ENCODE results near the gene MRPS18A. TPM values are rescaled to one million over a fixed set of nuclear protein-coding genes. Genes with fewer than 3 reads are reported as not detected.

Gene MRPS18A
- total RNA-seq, 1 donor, result 60.9 TPM

GRCh38 chr6:43699564-43700186 is 12.1 kb upstream of the MRPS18A start:
- no peak for DNase-seq (ENCODE audit: low read depth in 2 of 3, low spot score in 2 of 3)

GRCh38 chr6:43698584-43699349 is 11.2 kb upstream of the MRPS18A start:
- no peak for DNase-seq (ENCODE audit: low read depth in 2 of 3, low spot score in 2 of 3)

DNA sequence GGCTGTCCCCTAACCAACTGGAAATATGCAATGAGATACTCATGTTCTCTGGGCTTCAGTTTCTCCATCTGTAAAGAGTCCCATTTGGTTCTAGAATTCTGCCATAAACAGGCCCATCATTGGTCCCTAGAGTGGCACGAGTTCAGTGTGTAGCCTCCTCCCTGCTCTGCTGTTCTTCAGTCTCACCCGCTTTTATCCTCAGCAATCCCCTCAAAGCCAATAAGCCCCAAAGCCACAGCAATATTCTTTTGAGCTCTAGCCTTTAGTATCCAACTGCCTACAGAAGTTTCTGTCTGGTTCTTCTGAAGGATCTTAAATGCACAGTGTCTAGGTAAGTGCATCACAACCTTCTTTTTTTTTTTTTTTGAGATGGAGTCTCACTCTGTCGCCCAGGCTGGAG is 9.8 kb upstream of the MRPS18A start:
- no peak for DNase-seq (ENCODE audit: low read depth in 2 of 3, low spot score in 2 of 3)

GRCh38 chr6:43695967-43696291 is 8.3 kb upstream of the MRPS18A start:
- DNase-seq (ENCODE audit: low read depth in 2 of 3, low spot score in 2 of 3), result no peak

DNA sequence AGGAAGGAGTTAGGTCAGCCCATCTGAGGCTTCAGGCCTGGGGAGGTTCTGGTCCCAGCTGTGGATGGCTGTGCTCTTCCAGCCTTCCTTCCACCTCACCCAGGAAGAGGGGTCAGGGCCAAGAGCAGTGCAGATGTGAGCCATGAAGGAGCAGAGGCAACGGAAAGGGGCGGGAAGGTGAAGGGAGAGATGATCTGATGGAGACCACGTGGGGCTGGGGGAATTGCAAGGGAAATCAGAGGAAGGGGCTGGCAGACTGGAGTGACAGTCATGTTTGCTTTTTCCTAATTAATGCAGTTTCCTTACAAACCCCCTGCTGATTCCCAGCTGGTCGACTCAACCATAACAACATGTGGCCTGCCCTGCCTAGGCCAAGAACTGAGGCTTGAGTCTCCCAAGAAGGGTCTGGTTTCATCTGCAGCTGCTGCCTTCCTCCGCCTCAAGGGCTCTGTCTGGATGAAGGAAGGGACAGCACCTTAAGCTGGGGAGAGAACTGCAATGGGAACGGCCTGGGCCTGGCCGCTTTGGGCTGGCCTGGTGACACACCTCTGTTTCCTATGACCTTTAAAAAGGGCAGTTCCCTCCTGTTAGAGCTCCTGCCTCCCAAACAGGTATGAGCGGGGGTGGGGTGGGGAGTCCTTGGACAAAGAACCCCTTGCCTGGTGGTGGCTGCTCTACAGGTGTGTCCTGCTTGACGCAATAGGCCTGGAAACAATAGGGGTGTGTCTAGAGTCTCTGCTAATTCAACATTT is 7.8 kb upstream of the MRPS18A start:
- no peak for DNase-seq (ENCODE audit: low read depth in 2 of 3, low spot score in 2 of 3)

GRCh38 chr6:43689421-43689820 is 1.8 kb upstream of the MRPS18A start:
- no peak for DNase-seq (ENCODE audit: low read depth in 2 of 3, low spot score in 2 of 3)

GRCh38 chr6:43687079-43687436 is 533 bp downstream of the MRPS18A start:
- no peak for DNase-seq (ENCODE audit: low read depth in 2 of 3, low spot score in 2 of 3)

- DNase-seq (ENCODE audit: low read depth in 2 of 3, low spot score in 2 of 3), result no peak
Observed at GRCh38 chr6:43683708-43684455, 3.7 kb downstream of the MRPS18A start.

DNA sequence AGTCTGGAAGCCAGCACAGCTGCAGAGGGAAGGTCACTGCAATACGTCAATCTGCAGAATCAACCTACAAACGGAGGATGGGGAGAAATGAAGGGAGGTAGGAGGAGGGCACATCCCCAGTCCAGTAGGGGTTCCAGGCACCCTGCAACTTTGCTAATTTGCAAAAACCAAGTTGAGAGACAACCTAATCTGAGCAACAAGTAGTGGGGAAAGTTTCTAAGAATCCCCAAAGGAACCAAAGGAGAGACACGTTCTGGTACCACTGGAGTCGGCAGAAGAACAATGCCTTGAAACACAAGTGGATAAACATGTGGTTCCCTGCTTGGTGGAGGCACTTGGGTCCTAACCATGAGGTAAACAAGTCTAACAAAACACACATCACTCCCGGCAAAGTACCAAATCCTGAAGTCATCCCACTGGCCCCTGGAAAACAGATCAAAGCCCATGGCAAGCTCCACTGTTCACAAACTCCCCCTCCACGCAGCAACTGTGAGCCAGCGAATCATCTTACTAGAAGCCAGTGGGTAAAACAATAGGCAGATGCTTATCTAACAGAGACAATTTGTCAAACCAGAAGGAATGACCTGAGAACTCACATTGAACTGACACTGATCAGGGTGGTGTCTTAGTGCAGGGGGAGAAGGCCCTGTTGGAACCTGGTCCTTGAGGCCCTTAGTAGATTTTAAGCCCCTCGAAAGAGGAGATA is 4.7 kb downstream of the MRPS18A start:
- no peak for DNase-seq (ENCODE audit: low read depth in 2 of 3, low spot score in 2 of 3)

- no peak for DNase-seq (ENCODE audit: low read depth in 2 of 3, low spot score in 2 of 3)
Observed at GRCh38 chr6:43681303-43681702, 6.3 kb downstream of the MRPS18A start.

DNA sequence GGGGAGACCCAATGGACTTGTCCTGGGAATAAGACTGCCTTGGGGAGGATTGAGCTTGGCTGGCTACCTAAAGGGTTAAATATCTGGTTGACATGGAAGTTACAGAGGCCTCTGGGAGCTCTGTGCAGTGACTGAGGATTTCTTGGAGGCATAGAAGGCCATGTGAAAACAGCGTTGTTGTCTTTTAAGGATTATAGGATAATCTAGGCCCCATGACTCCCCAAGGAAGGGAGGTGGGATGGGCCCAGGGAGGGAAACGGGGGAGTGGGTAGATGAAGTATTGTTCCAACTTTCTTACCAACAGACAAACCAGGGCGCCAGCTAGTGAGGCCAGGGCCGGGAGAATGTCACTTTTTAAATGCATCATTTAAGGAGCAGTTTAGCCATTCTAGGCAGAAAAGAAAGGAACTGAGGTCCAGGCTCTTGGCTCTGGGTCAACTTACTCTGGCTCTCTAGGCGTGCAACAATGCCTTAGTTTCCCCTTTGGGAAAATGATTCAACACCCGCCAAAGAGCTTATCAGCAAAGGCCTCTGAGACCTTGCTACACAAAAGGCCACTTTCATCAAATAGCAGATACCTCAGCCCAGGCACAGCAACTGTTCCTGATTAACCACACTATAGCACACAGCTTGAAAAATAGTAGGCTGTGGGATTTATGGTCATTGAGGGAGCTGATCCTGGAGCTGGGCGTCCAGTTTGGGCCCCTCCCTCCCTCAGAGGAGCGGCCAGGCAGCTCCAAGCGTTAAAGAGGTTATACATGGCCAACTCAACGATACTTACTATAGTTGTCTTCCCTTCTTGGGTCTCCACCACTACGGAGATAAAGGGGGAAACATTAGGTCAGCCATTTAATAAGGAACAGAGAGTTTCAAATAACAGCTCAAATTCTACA is 7.0 kb downstream of the MRPS18A start:
- no peak for DNase-seq (ENCODE audit: low read depth in 2 of 3, low spot score in 2 of 3)

DNA sequence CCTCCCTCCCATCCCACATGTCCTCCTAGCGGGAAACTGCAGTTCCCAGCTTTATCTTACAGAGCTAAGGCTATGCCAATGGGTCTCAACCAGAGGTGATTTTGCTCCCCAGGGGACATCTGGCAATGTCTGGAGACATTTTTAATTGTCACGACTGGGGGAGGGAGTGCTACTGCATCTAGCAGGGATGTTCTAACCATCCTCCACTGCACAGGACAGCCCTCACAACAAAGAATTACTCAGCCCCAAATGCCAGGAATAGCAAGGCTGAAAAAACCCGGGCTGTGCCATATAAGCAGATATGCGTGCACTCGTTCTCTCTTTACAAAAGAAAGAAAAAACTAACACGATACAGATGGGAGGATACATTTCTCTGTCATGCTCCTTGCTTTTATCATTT is 8.5 kb downstream of the MRPS18A start:
- DNase-seq (ENCODE audit: low read depth in 2 of 3, low spot score in 2 of 3), result no peak

DNA sequence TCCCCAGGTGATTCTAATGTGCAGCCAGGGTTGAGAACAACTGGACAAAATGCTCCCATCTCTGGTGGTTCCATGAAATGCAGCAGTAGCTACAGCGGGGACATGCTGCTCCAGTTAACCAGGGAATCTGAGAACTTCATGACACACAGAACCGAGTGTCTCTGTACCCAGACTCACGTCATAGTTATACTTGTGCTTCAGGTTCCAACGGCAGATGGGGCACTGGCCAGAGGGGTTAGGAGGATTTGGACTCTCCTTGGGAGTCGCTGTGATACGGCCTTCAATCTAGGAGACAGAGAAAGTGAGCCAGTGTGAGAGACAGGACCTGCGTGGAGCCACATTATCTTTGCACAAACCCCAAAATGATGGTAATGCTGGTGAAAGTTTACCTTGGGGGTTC is 9.2 kb downstream of the MRPS18A start:
- no peak for DNase-seq (ENCODE audit: low read depth in 2 of 3, low spot score in 2 of 3)

DNA sequence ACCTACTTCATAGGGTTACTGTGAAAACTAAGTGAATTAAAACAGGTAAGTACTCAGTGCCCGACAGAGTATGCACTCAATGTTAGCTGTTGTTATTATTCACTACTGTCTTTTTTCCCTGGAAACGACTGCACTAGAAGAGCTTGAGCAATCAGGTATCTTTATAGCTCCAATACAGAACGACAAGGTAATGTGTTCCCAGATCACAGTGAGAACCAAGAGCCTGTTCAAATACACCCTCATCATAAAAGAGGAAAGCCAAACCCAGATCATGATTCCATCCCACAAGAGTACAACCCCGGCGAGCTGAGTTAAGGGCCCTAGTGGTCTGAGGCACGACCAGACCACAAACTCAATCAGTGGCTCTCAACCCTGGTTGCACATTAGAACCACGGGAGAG is 9.8 kb downstream of the MRPS18A start:
- no peak for DNase-seq (ENCODE audit: low read depth in 2 of 3, low spot score in 2 of 3)

GRCh38 chr6:43676962-43677606 is 10.5 kb downstream of the MRPS18A start:
- DNase-seq (ENCODE audit: low read depth in 2 of 3, low spot score in 2 of 3), result no peak

- DNase-seq (ENCODE audit: low read depth in 2 of 3, low spot score in 2 of 3), result no peak
Observed at GRCh38 chr6:43674921-43675320, 12.7 kb downstream of the MRPS18A start.

DNA sequence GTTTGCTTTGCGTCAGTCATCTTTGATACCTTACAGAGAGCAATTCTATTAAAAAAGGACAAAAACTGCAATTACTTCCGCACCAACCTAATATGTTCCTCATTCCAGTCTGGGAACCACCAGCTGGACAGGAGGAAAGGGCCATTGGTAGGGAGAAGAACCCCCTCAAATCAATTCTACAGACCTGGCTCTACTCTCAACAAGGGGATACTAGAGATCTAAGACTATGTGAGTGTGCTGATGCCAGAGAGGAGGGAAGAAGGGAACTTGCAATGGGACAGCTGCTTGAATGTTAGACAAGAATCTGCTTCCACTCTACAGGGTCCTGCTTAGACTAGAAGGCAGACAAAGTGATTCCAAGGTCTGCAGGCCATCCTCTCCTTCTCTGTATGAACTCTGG is 13.3 kb downstream of the MRPS18A start:
- DNase-seq (ENCODE audit: low read depth in 2 of 3, low spot score in 2 of 3), result no peak

- DNase-seq (ENCODE audit: low read depth in 2 of 3, low spot score in 2 of 3), result no peak
Observed at GRCh38 chr6:43673444-43674084, 14.0 kb downstream of the MRPS18A start.

All from hematopoietic multipotent progenitor cell (in vitro differentiated cells).